A673 (cell line): ENCODE results near the gene CYTH1. TPM values are rescaled to one million over a fixed set of nuclear protein-coding genes. Genes with fewer than 3 reads are reported as not detected.

ENCODE experiments used
- BruUV-seq: library from RNA; stranded (reverse); fragments of 400-500 nt; replicated peaks from 2 replicates; lab custom pipeline; 2021; lab: Mats Ljungman, UMichigan
- CTCF ChIA-PET: fragments of 300-600 bp; sonication (Branson Sonifier 250); formaldehyde crosslinking; loops from one replicate; lab custom pipeline; 2022; ENCODE audit warnings: antibody characterized with exemption; lab: Charles Lee
- POLR2A ChIA-PET: fragments of 300-600 bp; sonication (Branson Sonifier 250); formaldehyde crosslinking; loops from one replicate; lab custom pipeline; 2022; ENCODE audit warnings: antibody characterized with exemption; ENCODE audit not compliant: low non-redundant PET; lab: Charles Lee
- DNase-seq: peaks from one replicate; pipeline ENCODE4 v3.0.0-alpha.2; 2015; ENCODE audit warnings: low spot score
- H3K27ac ChIP-seq: fragments of 200-600 bp; sonication (generic); 2 replicates; pipeline ENCODE4 v1.5.1; 2016; ENCODE audit warnings: mixed run types, low read depth, mild to moderate bottlenecking, mixed read lengths, antibody characterized with exemption, low read length; ENCODE audit not compliant: poor library complexity, severe bottlenecking
- H3K27me3 ChIP-seq: fragments of 200-600 bp; sonication (generic); replicated peaks from 2 replicates; pipeline ENCODE4 v1.6.1; 2017; ENCODE audit warnings: mixed run types, low read depth, mild to moderate bottlenecking, mixed read lengths, antibody characterized with exemption, low read length; ENCODE audit not compliant: insufficient read depth, poor library complexity
- H3K36me3 ChIP-seq: fragments of 200-600 bp; sonication (generic); 2 replicates; pipeline ENCODE4 v1.6.1; 2016; ENCODE audit warnings: mixed run types, mild to moderate bottlenecking, mixed read lengths, antibody characterized with exemption, low read length; ENCODE audit not compliant: insufficient read depth, poor library complexity, severe bottlenecking
- H3K4me1 ChIP-seq: fragments of 200-600 bp; sonication (generic); 2 replicates; pipeline ENCODE4 v1.6.1; 2017; ENCODE audit warnings: mixed run types, mild to moderate bottlenecking, mixed read lengths, antibody characterized with exemption, low read length; ENCODE audit not compliant: insufficient read depth, poor library complexity, severe bottlenecking
- H3K4me3 ChIP-seq: fragments of 200-600 bp; sonication (generic); 2 replicates; pipeline ENCODE4 v1.5.1; 2016; ENCODE audit warnings: low read depth, mixed run types, mild to moderate bottlenecking, mixed read lengths, low read length; ENCODE audit not compliant: poor library complexity, severe bottlenecking
- H3K9me3 ChIP-seq: fragments of 200-600 bp; sonication (generic); 2 replicates; pipeline ENCODE4 v1.6.1; 2016; ENCODE audit warnings: mixed run types, low read depth, mild to moderate bottlenecking, mixed read lengths, antibody characterized with exemption, low read length; ENCODE audit not compliant: poor library complexity, severe bottlenecking
- CTCF ChIP-seq: fragments of 300-800, 200-600 bp; sonication (generic); conservative IDR thresholded peaks from 2 replicates; pipeline ENCODE4 v1.5.1; 2017; ENCODE audit warnings: low read depth, mild to moderate bottlenecking, antibody characterized with exemption, low read length, moderate library complexity, mixed read lengths
- EZH2 ChIP-seq: fragments of 200-600 bp; sonication (generic); IDR thresholded peaks from 2 replicates; pipeline ENCODE4 v1.6.1; 2017; ENCODE audit warnings: borderline replicate concordance, low read depth, mild to moderate bottlenecking, mixed read lengths, antibody characterized with exemption, low read length; ENCODE audit not compliant: poor library complexity, severe bottlenecking
- intact Hi-C: fragments of 100-400 bp; cut with micrococcal nuclease; formaldehyde crosslinking; loops from one replicate; pipeline ENCODE4 v1.10.0; 2022; ENCODE audit not compliant: unreplicated experiment
- total RNA-seq: library from RNA; stranded (reverse); gene quantifications from 2 replicates; pipeline ENCODE4 v1.2.3, GENCODE V29; 2021

The CYTH1 gene
- total RNA-seq, 1 experiment from 2014 or later = 17.9 TPM

DNA sequence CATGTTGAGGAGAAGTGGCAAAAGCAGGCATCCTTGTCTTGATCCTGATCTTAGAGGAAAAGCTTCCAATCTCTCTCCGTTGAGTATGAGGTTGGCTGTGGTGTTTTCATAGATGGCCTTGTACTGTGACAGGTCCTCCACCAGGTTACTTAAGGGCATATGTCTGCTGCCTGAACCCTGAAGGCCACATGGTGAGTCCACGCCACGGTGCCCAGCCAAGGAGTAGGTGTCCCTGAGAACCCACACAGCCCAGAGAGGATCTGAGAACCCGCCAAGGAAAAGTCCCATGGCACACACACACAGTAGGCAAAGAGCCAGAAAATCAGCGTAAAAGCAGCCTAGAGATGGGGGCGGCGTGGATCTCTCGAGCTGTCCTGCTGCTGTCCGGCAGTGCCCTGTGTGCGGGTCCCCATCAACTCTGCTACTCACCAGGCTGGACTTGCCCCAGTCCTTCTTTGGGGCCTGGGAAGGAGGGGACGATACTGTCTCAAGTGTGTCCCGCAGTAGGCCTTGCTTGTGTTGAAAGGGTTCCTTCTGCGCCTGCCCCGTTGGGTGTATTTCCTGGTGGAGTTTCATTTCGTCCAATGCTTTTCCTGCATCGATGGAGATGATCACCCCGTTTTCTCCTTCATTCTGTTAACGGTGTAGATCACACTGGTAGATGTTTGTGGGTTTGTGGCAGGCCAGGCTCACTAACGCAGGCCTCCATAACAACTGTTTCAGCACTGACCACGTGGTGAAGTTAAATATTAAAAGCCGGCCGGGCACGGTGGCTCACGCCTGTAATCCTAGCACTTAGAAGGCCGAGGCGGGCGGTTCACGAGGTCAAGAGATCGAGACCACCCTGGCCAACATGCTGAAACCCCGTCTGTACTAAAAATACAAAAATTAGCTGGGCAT, 114.1 kb downstream of the CYTH1 start:
- H3K27ac ChIP-seq = no peak overlapping the region
- H3K36me3 ChIP-seq = no peaks in the 10 kb centered on the region
- no peak for TF ChIP-seq EZH2
- TF ChIP-seq CTCF = no peak
- BruUV-seq = no TSS peak
- H3K4me1 ChIP-seq = no peaks in the 10 kb centered on the region
- ChIA-PET CTCF (no interaction called here), POLR2A (no interaction called here)
- H3K9me3 ChIP-seq = no peaks in the 10 kb centered on the region
- intact Hi-C loops = no loop called here
- DNase-seq = no peak
- no peak overlapping the region for H3K4me3 ChIP-seq
- no peaks in the 10 kb centered on the region for H3K27me3 ChIP-seq

GRCh38 chr17:78667091-78667490, 115.0 kb downstream of the CYTH1 start:
- H3K4me3 ChIP-seq = no peak overlapping the region
- H3K27me3 ChIP-seq = no peaks in the 10 kb centered on the region
- H3K4me1 ChIP-seq = no peaks in the 10 kb centered on the region
- intact Hi-C loops = no loop called here
- no peak for DNase-seq
- H3K27ac ChIP-seq = no peak overlapping the region
- H3K9me3 ChIP-seq = no peaks in the 10 kb centered on the region
- CTCF ChIA-PET = no interaction called here
- TF ChIP-seq EZH2 = no peak
- no peak for TF ChIP-seq CTCF
- no peaks in the 10 kb centered on the region for H3K36me3 ChIP-seq
- POLR2A ChIA-PET = no interaction called here
- no TSS peak for BruUV-seq

DNA sequence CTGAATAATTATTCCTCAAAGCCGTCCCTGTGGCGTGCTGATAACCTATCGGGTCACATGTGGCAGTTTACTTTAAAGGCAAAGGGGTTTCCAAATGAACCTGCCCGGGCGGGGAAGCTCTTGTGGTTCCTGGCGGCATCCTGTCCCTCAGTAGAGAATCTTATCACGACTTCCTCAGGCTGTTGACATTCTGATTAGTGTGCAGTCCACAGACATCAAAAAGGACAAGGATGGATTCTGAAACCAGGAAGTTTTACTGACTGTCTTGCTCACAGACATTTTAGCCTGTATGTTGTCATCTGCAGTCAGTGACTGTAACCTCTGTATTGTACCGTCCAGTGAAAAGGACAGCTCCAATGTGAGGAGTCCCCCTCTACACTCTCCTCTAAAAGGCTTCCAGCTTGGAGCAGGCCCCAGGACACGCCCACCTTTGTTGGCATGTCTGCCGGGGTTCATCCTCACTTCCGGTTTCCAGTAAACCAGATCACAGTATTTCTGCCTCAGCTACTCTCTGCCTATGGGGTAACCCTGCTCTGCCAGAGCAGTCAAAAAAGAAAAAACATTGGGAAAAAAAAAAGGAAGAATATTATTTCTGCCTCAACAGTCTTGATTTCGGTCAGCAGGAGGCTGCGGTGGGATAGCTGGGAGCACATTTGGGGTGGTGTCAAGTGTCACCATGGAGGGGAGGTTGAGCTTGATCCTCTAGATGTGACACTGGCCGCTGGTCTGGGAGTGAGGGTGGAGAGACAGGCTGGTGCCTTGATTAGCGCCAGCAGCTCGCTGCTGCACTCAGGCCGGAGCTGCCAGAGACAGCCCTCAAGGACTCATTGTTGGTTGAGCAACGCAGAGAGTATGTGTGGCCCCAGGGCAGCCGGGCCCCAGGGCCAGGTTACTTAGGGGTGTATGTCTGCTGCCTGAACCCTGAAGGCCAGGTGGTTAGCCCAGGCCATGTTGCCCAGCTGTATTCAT, 115.8 kb downstream of the CYTH1 start:
- no peaks in the 10 kb centered on the region for H3K36me3 ChIP-seq
- H3K9me3 ChIP-seq = no peaks in the 10 kb centered on the region
- no peak overlapping the region for H3K27ac ChIP-seq
- H3K4me3 ChIP-seq = no peak overlapping the region
- BruUV-seq = no TSS peak
- H3K4me1 ChIP-seq = no peaks in the 10 kb centered on the region
- no peak for DNase-seq
- ChIA-PET CTCF (interaction anchor here (0.5 kb wide), 1 partner anchor 11 kb away, joined by 3 read pairs; no protein-coding TSS in a partner anchor), POLR2A (no interaction called here)
- no peaks in the 10 kb centered on the region for H3K27me3 ChIP-seq
- TF ChIP-seq EZH2 (no peak), CTCF (no peak)
- intact Hi-C loops = no loop called here
